Glomerular endothelial cell (primary cell): ENCODE results near the gene ZNF326. TPM values are rescaled to one million over a fixed set of nuclear protein-coding genes. Genes with fewer than 3 reads are reported as not detected.

Experiments
- DNase-seq: peaks from one replicate; pipeline ENCODE4 v3.0.0-alpha.2; 2011; ENCODE audit warnings: low read depth, low spot score; ENCODE audit errors: extremely low read depth
- total RNA-seq: library from RNA; depleted of rRNA; stranded (reverse); fragments of >200 nt; gene quantifications from 2 replicates; pipeline ENCODE4 v1.2.3, GENCODE V29; 2015

The ZNF326 gene
- total RNA-seq, 1 donor from 2014 or later, result 16.8 TPM

- no peak for DNase-seq
Measured at GRCh38 chr1:90067194-90067931, 72.5 kb downstream of the ZNF326 start.

DNA sequence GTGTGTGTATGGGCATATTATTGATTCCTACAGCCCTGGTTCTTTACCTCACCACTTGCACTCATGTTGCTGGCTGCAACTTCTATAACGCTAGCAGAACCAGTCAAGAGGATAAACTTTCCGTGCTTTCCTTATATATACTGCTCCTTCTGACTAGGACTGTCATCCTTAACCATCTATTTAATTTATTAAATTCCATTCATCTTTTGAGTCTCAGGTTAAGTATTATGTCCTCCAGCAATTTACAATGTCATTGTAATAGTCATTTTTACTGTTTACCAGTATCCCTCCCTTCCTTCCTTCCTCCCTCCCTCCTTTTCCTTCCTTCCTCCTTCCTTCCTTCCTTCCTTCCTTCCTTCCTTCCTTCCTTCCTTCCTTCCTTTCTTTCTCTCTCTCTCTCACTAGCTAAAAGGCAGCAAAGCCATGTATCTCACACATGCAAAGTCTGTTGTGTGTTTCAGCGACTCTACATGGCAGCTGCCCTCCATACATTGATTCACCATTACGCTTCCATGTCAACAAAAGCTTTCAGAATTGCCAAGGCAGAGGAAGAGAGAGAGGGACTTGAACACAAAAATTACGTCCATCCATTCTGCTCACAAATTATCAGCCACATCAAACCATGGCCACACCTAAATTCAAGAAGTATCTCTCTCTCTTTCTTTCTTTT lies 73.8 kb downstream of the ZNF326 start:
- DNase-seq, result no peak

GRCh38 chr1:90074137-90074536 lies 79.2 kb downstream of the ZNF326 start:
- no peak for DNase-seq

DNA sequence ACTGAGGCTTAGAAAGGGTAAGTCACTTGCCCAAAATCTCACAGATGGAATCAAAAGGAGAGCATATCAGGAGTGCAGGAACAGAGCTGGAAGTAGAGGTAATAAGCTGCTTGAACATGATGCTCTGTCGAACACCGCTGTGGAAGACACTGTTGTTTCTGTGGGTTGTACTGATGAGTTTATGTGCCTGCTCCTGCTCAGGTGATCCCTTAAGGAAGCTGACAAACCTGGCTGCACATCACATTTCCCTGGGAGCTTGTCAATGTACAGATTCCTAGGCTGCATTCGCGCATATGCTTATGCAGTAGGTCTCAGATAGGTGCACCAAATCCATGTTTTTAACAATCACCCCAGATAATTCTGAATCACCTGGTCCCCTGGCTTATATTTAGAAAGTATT lies 79.7 kb downstream of the ZNF326 start:
- DNase-seq, result no peak

GRCh38 chr1:90074970-90075391 lies 80.1 kb downstream of the ZNF326 start:
- DNase-seq, result no peak

- DNase-seq, result no peak
Measured at GRCh38 chr1:90083995-90084394, 89.1 kb downstream of the ZNF326 start.

Other genes with a start within 250 kb of the ZNF326 start
- 20.7 and 25.2 TPM in 2 replicates for gene LRRC8D, start 174.1 kb upstream of the ZNF326 start, total RNA-seq